HG03139 (cell line): ENCODE results near the gene B4GALNT3.

Source experiments
- ATAC-seq: cut with Tn5 transposase; IDR thresholded peaks from one replicate; pipeline ENCODE4 v1.9.1; 2021; ENCODE audit not compliant: unreplicated experiment

B4GALNT3 gene

GRCh38 chr12:590206-590750 lies 130.5 kb downstream of the B4GALNT3 start:
- ATAC-seq: no peak

GRCh38 chr12:591167-592023 lies 131.7 kb downstream of the B4GALNT3 start:
- no peak for ATAC-seq

DNA sequence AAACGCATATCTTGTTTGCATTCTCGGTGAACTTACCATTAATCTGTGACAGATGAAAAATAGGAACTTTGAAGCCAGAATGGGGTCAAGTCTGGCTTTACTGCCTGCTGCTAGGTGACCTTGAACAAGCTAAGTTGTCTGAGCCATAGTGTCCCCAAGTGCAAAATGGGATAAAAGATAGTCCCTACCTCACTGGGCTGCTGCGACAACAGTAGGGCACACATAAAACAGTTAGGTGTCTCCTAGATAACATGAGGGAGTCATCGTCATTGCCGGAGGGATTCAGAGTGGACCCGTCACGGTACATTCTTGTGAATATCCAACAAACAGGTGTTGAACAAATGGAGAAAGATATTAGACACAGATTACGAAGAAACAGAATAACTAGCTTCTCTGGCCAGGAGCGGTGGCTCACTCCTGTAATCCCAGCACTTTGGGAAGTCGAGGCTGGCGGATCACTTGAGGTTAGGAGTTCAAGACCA lies 132.3 kb downstream of the B4GALNT3 start:
- no peak for ATAC-seq

- ATAC-seq: no peak
These were observed 133.9 kb downstream of the B4GALNT3 start for GRCh38 chr12:593396-594270.

- ATAC-seq: no peak
These were observed 138.3 kb downstream of the B4GALNT3 start for GRCh38 chr12:597926-598568.

DNA sequence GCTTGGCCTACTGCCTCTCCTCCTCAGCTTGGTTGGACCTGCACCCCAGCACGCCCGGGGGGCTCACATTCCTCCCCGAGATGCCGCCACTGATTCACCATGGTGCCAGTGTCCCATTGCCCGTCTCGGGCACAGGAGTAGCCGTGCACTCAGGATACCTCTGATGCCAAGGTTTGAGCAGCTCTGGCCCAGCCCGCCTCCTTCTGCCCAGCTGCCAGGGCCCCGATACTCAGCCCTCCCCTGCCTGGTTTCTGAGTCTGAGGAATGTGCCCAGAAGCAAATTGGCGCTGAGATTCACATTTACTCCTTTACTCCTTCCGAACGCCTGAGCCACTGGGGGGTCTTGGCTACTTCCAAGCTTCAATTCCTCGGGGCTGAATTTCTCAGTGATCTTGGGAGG lies 140.0 kb downstream of the B4GALNT3 start:
- ATAC-seq: no peak

DNA sequence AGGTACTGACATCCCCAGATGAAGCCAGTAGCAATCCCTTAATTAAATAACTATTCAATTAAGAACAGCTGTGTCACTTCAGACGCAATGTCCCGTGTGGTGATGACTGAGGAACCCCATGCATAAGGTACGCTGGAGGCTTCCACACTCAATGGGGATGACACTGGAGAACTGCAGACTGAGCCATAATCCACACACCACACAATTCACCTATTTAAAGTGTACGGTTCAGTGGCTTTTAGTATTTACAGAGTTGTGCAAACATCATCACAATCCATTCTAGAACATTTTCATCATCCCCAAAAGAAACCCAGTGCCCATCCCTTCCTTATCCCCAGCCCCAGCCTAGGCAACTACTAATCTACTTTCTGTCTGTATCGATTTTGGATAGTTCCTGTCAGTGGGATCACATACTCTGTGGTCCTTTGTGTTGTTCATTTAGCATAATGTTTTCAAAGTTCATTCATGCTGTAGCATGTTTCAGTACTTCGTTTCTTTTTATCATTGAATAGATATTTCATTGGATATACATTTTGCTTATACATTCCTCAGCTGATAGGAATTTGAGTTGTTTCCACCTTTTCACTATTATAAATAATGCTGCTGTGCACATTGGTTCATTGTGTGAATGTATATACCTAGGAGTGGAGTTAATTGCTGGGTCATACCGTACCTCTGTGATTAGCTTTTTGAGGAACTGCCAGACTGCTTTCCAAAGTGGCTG lies 142.4 kb downstream of the B4GALNT3 start:
- no peak for ATAC-seq

GRCh38 chr12:602700-603068 lies 142.9 kb downstream of the B4GALNT3 start:
- no peak for ATAC-seq

GRCh38 chr12:604956-605355 lies 145.2 kb downstream of the B4GALNT3 start:
- no peak for ATAC-seq

GRCh38 chr12:607541-608001 lies 147.8 kb downstream of the B4GALNT3 start:
- ATAC-seq: no peak

DNA sequence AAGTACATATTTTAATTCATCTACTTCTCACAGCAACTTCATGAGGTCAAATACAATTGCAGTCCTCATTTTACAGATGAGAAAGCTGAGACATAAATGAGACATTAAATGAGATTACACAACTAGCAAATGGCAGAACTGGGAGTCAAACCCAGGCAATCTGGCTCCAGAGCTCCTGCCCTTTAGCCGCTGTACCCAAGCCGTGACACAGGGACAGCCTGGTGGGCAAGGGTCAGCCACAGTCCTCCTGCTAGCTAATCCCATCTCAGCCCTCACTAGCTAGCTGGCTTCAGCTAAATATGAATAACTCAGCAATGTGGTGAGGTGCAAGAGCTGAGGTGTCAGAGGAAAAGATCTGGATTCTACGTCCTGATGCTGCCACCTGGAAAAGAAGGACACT lies 148.7 kb downstream of the B4GALNT3 start:
- ATAC-seq: no peak

GRCh38 chr12:608921-609320 lies 149.2 kb downstream of the B4GALNT3 start:
- no peak for ATAC-seq

- ATAC-seq: no peak
These were observed 152.0 kb downstream of the B4GALNT3 start for GRCh38 chr12:611721-612120.

GRCh38 chr12:612293-612692 lies 152.6 kb downstream of the B4GALNT3 start:
- no peak for ATAC-seq

- ATAC-seq: no peak
These were observed 153.1 kb downstream of the B4GALNT3 start for GRCh38 chr12:612886-613285.
